Measurements from ENCODE around the gene POLN. TPM values are rescaled to one million over a fixed set of nuclear protein-coding genes. Genes with fewer than 3 reads are reported as not detected.

Gene POLN
- total and polyA plus RNA-seq, 2 experiments from 2014 or later = 1.8 to 4.0 TPM

- Mint-ChIP-seq H3K4me3 (no peak overlapping the region), H3K9me3 (peaks cover 18% of the 10 kb centered on the region), H3K27ac (no peak overlapping the region), H3K27me3 (ENCODE audit: insufficient read depth, low read depth, poor library complexity) (peaks cover 6% of the 10 kb centered on the region), H3K4me1 (peaks cover 3% of the 10 kb centered on the region; the same call in 2 of the 3 replicates), H3K36me3 (ENCODE audit: low read depth) (peaks cover 11% of the 10 kb centered on the region)
- no peaks in the 10 kb centered on the region for H3K9me2 ChIP-seq (ENCODE audit: insufficient read depth)
- H3K4me2 ChIP-seq = no peak overlapping the region
- H3K79me2 ChIP-seq (replicated peaks; ENCODE audit: insufficient read depth) = no peaks in the 10 kb centered on the region
- ATAC-seq = no peak
- TF ChIP-seq CREB1 (CRISPR knock-in tag; IDR thresholded peaks at IDR 0.05; ENCODE audit: low read depth) = no peak
- no peaks in the 10 kb centered on the region for H3K27me3 ChIP-seq (ENCODE audit: insufficient read depth)
- no peak overlapping the region for H3K27ac ChIP-seq (ENCODE audit: low read depth)
- no peaks in the 10 kb centered on the region; the same call in 1 of the 2 replicates for H3K36me3 ChIP-seq (ENCODE audit: insufficient read depth)
- no peaks in the 10 kb centered on the region; the same call in 1 of the 2 replicates for H3K4me1 ChIP-seq (ENCODE audit: insufficient read depth)
- H4K20me1 ChIP-seq (replicated peaks; ENCODE audit: insufficient read depth) = no peaks in the 10 kb centered on the region
- no peak for DNase-seq (ENCODE audit: low spot score)
- H2AFZ ChIP-seq = no peak overlapping the region
- no peaks in the 10 kb centered on the region for H3F3A ChIP-seq (replicated peaks; ENCODE audit: low read depth)
- H3K4me3 ChIP-seq = no peak overlapping the region
Observed at GRCh38 chr4:2248821-2249261, 6.9 kb upstream of the POLN start.

DNA sequence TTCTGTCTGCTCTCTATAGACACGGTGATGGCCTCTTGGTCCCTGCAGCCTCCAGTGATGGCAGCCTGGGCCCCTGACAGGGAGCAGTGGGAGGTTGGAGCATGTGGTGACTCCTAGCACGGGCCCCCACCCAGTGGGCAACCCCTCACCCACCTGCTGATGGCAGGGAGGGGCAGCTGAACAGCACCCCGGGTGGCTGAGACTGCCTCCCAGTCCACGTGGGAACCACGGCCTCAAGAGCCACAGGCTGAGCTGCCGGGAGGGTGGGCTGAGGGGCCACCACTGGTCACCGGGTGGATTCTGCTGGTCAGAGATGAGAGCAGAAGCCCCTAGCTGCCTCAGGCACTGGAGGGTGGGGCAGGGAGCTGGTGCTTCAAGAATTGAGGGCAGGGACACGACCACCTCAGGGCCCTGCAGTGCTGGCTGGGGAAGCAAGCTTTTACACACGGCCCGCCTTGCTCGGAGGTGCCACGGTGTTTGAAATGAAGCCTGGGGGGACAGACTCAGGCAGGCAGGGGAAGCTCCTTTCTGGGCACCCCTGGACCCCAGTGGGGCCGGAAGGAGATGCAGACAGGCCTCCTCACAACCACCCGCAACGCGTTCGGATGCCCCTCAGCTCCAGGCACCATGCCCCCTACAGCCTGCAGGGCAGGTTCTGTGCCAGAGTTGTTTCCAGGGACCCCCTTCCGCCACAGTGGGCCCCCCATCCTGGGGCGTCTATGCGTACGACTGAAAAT, 6.3 kb upstream of the POLN start:
- Histone ChIP-seq H3K27me3 (ENCODE audit: insufficient read depth) (no peaks in the 10 kb centered on the region), H2AFZ (no peak overlapping the region), H4K20me1 (replicated peaks; ENCODE audit: insufficient read depth) (no peaks in the 10 kb centered on the region), H3K4me1 (ENCODE audit: insufficient read depth) (no peaks in the 10 kb centered on the region), H3K9me2 (ENCODE audit: insufficient read depth) (no peaks in the 10 kb centered on the region), H3K4me2 (no peak overlapping the region), H3F3A (replicated peaks; ENCODE audit: low read depth) (no peaks in the 10 kb centered on the region), H3K27ac (ENCODE audit: low read depth) (no peak overlapping the region), H3K79me2 (replicated peaks; ENCODE audit: insufficient read depth) (no peaks in the 10 kb centered on the region), H3K36me3 (ENCODE audit: insufficient read depth) (no peaks in the 10 kb centered on the region; the same call in 1 of the 2 replicates), H3K4me3 (no peak overlapping the region)
- H3K9me3 Mint-ChIP-seq = peaks cover 24% of the 10 kb centered on the region
- no peak overlapping the region for H3K4me3 Mint-ChIP-seq
- H3K27me3 Mint-ChIP-seq (ENCODE audit: insufficient read depth, low read depth, poor library complexity) = peaks cover 6% of the 10 kb centered on the region
- DNase-seq (ENCODE audit: low spot score) (no peak), ATAC-seq (no peak)
- H3K36me3 Mint-ChIP-seq (ENCODE audit: low read depth) = peaks cover 16% of the 10 kb centered on the region
- H3K27ac Mint-ChIP-seq = no peak overlapping the region
- peaks cover 3% of the 10 kb centered on the region for H3K4me1 Mint-ChIP-seq
- TF ChIP-seq ZNF114 (CRISPR knock-in tag; IDR thresholded peaks at IDR 0.05) = no peak
- no peak for TF ChIP-seq STAT1 (IDR thresholded peaks at IDR 0.05; ENCODE audit: unreplicated experiment)
- TF ChIP-seq, protein P1, sequence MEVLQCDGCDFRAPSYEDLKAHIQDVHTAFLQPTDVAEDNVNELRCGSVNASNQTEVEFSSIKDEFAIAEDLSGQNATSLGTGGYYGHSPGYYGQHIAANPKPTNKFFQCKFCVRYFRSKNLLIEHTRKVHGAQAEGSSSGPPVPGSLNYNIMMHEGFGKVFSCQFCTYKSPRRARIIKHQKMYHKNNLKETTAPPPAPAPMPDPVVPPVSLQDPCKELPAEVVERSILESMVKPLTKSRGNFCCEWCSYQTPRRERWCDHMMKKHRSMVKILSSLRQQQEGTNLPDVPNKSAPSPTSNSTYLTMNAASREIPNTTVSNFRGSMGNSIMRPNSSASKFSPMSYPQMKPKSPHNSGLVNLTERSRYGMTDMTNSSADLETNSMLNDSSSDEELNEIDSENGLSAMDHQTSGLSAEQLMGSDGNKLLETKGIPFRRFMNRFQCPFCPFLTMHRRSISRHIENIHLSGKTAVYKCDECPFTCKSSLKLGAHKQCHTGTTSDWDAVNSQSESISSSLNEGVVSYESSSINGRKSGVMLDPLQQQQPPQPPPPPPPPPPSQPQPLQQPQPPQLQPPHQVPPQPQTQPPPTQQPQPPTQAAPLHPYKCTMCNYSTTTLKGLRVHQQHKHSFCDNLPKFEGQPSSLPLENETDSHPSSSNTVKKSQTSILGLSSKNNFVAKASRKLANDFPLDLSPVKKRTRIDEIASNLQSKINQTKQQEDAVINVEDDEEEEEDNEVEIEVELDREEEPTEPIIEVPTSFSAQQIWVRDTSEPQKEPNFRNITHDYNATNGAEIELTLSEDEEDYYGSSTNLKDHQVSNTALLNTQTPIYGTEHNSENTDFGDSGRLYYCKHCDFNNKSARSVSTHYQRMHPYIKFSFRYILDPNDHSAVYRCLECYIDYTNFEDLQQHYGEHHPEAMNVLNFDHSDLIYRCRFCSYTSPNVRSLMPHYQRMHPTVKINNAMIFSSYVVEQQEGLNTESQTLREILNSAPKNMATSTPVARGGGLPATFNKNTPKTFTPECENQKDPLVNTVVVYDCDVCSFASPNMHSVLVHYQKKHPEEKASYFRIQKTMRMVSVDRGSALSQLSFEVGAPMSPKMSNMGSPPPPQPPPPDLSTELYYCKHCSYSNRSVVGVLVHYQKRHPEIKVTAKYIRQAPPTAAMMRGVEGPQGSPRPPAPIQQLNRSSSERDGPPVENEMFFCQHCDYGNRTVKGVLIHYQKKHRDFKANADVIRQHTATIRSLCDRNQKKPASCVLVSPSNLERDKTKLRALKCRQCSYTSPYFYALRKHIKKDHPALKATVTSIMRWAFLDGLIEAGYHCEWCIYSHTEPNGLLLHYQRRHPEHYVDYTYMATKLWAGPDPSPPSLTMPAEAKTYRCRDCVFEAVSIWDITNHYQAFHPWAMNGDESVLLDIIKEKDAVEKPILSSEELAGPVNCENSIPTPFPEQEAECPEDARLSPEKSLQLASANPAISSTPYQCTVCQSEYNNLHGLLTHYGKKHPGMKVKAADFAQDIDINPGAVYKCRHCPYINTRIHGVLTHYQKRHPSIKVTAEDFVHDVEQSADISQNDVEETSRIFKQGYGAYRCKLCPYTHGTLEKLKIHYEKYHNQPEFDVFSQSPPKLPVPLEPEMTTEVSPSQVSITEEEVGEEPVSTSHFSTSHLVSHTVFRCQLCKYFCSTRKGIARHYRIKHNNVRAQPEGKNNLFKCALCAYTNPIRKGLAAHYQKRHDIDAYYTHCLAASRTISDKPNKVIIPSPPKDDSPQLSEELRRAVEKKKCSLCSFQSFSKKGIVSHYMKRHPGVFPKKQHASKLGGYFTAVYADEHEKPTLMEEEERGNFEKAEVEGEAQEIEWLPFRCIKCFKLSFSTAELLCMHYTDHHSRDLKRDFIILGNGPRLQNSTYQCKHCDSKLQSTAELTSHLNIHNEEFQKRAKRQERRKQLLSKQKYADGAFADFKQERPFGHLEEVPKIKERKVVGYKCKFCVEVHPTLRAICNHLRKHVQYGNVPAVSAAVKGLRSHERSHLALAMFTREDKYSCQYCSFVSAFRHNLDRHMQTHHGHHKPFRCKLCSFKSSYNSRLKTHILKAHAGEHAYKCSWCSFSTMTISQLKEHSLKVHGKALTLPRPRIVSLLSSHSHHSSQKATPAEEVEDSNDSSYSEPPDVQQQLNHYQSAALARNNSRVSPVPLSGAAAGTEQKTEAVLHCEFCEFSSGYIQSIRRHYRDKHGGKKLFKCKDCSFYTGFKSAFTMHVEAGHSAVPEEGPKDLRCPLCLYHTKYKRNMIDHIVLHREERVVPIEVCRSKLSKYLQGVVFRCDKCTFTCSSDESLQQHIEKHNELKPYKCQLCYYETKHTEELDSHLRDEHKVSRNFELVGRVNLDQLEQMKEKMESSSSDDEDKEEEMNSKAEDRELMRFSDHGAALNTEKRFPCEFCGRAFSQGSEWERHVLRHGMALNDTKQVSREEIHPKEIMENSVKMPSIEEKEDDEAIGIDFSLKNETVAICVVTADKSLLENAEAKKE (CRISPR knock-in tag; IDR thresholded peaks at IDR 0.05) = no peak
- TF ChIP-seq ETS1 (IDR thresholded peaks at IDR 0.05) = no peak
- TF ChIP-seq EZH2 (IDR thresholded peaks at IDR 0.05; ENCODE audit: low read depth, unreplicated experiment) = no peak
- TF ChIP-seq POLR2AphosphoS5 (IDR thresholded peaks at IDR 0.05; ENCODE audit: low read depth) = no peak
- no peak for TF ChIP-seq NANOG (IDR thresholded peaks at IDR 0.05; ENCODE audit: borderline replicate concordance)
- no peak for TF ChIP-seq REST (IDR thresholded peaks at IDR 0.05; ENCODE audit: unreplicated experiment)
- no peak for TF ChIP-seq EZH2phosphoT487 (IDR thresholded peaks at IDR 0.05; ENCODE audit: unreplicated experiment)
